Glutamatergic neuron (in vitro differentiated cells): ENCODE measurements around the gene BMPR2. TPM values are rescaled to one million over a fixed set of nuclear protein-coding genes. Genes with fewer than 3 reads are reported as not detected.

ENCODE experiments used
- DNase-seq: peaks from one replicate; pipeline ENCODE4 v3.0.0; 2022
- H3K27ac Mint-ChIP-seq: one replicate; pipeline ENCODE4 v1.8.0; 2020; ENCODE audit warnings: mild to moderate bottlenecking, mixed read lengths, inconsistent platforms; ENCODE audit not compliant: unreplicated experiment
- H3K27me3 Mint-ChIP-seq: one replicate; pipeline ENCODE4 v1.8.0; 2020; ENCODE audit warnings: mild to moderate bottlenecking, moderate library complexity, mixed read lengths, inconsistent platforms; ENCODE audit not compliant: unreplicated experiment
- H3K36me3 Mint-ChIP-seq: one replicate; pipeline ENCODE4 v1.8.0; 2020; ENCODE audit warnings: mild to moderate bottlenecking, mixed read lengths, inconsistent platforms; ENCODE audit not compliant: unreplicated experiment
- H3K4me1 Mint-ChIP-seq: one replicate; pipeline ENCODE4 v1.8.0; 2020; ENCODE audit warnings: mild to moderate bottlenecking, low read depth, mixed read lengths, inconsistent platforms; ENCODE audit not compliant: unreplicated experiment
- H3K4me3 Mint-ChIP-seq: one replicate; pipeline ENCODE4 v1.8.0; 2020; ENCODE audit warnings: mild to moderate bottlenecking, mixed read lengths, inconsistent platforms; ENCODE audit not compliant: unreplicated experiment
- H3K9me3 Mint-ChIP-seq: one replicate; pipeline ENCODE4 v1.8.0; 2020; ENCODE audit warnings: mild to moderate bottlenecking, moderate library complexity, mixed read lengths, inconsistent platforms; ENCODE audit not compliant: unreplicated experiment
- long read RNA-seq: library from polyadenylated mRNA; unstranded; transcript quantifications from one replicate; pipeline ENCODE4 v2.0.0, GENCODE V29; 2020; ENCODE audit not compliant: unreplicated experiment
- total RNA-seq: library from RNA; stranded (reverse); fragmentation: NEBNext Ultra II Directional; extraction: Animal tissue kit (Norgen Biotek cat#: 25700); gene quantifications from one replicate; pipeline ENCODE4 v1.2.1, GENCODE V29; 2021; ENCODE audit not compliant: unreplicated experiment
- TF ChIP-seq, protein P1 (sequence below): fragments of 200-600 bp; sonication (generic); IDR thresholded peaks from one replicate; pipeline ENCODE4 v1.5.0; 2021; ENCODE audit not compliant: partially characterized antibody, unreplicated experiment

BMPR2 gene
- 95.0 TPM for total RNA-seq
- long read RNA-seq, full-length matches to known transcripts = 1 of 9 reads
- long read RNA-seq, partial matches to known transcripts = 2 of 9 reads
- long read RNA-seq, other reads (novel, unspliced or antisense) = 6 of 9 reads

DNA sequence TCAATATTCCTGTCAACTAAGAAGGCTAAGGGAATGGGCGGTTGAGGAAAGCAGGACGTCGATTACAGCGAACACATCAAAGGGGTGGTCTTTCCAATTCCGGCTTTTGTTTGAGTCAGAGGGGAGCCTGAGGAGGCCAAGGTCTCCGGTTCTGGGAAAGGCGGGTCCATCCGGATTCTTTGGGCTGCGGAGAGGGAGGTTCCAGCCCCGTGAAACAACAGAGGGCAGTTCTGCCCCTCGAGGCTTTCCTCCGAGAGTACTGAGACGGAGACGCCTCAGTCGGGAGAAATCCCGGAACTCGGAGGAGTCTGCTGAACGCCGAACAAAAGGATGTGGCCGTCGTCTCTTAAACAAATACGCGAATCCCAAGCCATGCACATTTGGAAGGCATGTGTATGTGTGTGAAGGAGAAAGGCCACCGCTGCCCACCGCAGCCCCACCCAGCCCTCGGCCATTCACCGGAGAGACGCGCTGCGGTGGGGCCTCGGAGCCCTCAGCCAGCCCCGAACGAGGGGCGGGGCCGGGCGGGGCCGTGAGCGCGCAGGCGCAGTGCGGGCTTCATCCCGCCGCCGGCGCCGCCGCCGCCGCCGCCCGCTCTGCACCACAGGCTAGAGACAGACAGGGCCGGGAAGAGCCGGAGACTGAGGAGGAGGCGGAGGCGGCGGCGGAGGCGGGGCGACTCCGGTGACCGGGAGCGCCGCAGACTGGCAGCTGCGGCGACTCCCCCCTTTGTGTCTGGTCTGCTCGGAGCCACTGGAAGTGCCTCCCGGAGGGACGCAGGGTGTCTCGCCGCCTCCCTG, at the start of gene BMPR2:
TSS of gene BMPR2 (plus strand) at position 719 of the 800 bp plus-strand sequence. CDS start 1,148 bp downstream, outside the sequence.
- peak within 1 kb of the TSS; percentile 100 for H3K27ac Mint-ChIP-seq
- H3K4me3 Mint-ChIP-seq = peak within 1 kb of the TSS; percentile 99
- peaks cover 22% of the 10 kb centered on the region for H3K9me3 Mint-ChIP-seq
- H3K36me3 Mint-ChIP-seq = no peaks in the 10 kb centered on the region
- peaks cover 14% of the 10 kb centered on the region for H3K4me1 Mint-ChIP-seq
- peak; percentile 88 for DNase-seq
- peaks cover 21% of the 10 kb centered on the region for H3K27me3 Mint-ChIP-seq
- TF ChIP-seq, protein P1, sequence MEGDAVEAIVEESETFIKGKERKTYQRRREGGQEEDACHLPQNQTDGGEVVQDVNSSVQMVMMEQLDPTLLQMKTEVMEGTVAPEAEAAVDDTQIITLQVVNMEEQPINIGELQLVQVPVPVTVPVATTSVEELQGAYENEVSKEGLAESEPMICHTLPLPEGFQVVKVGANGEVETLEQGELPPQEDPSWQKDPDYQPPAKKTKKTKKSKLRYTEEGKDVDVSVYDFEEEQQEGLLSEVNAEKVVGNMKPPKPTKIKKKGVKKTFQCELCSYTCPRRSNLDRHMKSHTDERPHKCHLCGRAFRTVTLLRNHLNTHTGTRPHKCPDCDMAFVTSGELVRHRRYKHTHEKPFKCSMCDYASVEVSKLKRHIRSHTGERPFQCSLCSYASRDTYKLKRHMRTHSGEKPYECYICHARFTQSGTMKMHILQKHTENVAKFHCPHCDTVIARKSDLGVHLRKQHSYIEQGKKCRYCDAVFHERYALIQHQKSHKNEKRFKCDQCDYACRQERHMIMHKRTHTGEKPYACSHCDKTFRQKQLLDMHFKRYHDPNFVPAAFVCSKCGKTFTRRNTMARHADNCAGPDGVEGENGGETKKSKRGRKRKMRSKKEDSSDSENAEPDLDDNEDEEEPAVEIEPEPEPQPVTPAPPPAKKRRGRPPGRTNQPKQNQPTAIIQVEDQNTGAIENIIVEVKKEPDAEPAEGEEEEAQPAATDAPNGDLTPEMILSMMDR = no peak

DNA sequence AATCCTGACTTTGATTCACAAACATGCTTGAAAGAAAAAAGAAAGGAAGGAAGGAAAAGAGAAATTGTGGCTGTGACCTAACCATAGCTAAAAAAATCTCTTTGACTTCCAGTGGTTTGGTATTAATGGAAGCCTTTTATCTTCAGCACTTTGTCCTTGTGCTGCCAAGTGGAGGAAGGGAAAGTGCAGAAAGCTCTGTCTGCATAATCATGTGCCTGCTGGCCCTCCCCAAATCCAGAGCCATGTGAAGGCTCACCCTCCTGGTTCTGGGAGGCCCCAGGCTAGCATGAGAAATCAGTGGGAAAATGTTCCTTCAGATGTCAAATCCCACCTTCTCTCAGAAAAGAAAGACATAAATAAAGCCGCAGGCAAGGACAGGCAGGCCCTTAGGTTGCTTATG, 48.3 kb upstream of the BMPR2 start:
- no peaks in the 10 kb centered on the region for H3K4me1 Mint-ChIP-seq
- no peaks in the 10 kb centered on the region for H3K36me3 Mint-ChIP-seq
- no peaks in the 10 kb centered on the region for H3K27me3 Mint-ChIP-seq
- TF ChIP-seq, protein P1 = no peak
- no peak overlapping the region for H3K4me3 Mint-ChIP-seq
- no peaks in the 10 kb centered on the region for H3K9me3 Mint-ChIP-seq
- no peak for DNase-seq
- H3K27ac Mint-ChIP-seq = no peak overlapping the region

DNA sequence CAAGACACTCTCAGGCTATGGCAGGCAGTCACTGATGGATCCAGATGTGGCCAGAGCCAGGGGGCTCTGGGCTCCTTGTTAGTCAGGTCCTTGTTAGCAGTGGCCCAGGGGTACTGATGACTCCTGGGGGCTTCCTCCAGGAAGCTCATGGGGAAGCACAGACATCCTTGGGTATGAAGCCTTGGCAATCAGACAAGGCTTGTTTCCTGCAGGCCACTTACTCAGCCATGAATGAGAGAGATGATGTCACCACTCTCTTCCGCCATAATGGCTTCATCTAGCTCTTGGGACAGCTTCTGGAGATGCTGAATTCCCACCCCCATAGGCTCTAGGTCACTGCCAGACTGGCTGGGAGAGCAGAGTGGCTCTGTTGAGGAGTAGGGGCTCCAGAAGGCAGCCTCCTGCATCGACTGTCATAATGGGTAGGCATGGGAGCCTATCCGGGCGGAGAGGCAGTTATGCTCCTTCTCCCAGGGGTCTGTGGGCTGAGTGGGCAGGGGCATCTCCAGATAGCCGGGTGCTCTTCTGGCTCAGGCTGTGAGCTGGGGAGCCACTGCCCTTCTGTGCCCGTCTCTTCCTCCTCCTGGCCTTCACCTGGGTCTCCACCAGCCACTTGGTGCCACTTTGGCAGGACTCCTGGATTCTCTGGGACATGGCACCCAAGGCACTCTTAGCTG, 40.2 kb upstream of the BMPR2 start:
- H3K4me3 Mint-ChIP-seq = no peak overlapping the region
- H3K36me3 Mint-ChIP-seq = no peaks in the 10 kb centered on the region
- TF ChIP-seq, protein P1 = no peak
- H3K9me3 Mint-ChIP-seq = peaks cover 3% of the 10 kb centered on the region
- no peak overlapping the region for H3K27ac Mint-ChIP-seq
- H3K27me3 Mint-ChIP-seq = no peaks in the 10 kb centered on the region
- DNase-seq = no peak
- no peaks in the 10 kb centered on the region for H3K4me1 Mint-ChIP-seq

GRCh38 chr2:202337151-202337550, 39.0 kb upstream of the BMPR2 start:
- H3K9me3 Mint-ChIP-seq = peaks cover 3% of the 10 kb centered on the region
- no peaks in the 10 kb centered on the region for H3K4me1 Mint-ChIP-seq
- DNase-seq = no peak
- H3K27ac Mint-ChIP-seq = no peak overlapping the region
- H3K36me3 Mint-ChIP-seq = no peaks in the 10 kb centered on the region
- TF ChIP-seq, protein P1 = no peak
- H3K27me3 Mint-ChIP-seq = no peaks in the 10 kb centered on the region
- no peak overlapping the region for H3K4me3 Mint-ChIP-seq
